GM23338 (cell line): ENCODE results near the gene CLEC18B.
"Not testable (repeated sequence)": the region's sequence is repeated elsewhere in the genome, so short reads cannot be mapped to it uniquely, and the experiment has no call there.

Experiments used
- CREB1 ChIP-seq: fragments of 250-450 bp; sonication (Bioruptor Pico); IDR thresholded peaks from 2 replicates; pipeline ENCODE4 v1.5.0; 2020; ENCODE audit warnings: low read depth, mild to moderate bottlenecking, moderate library complexity
- EZH2 ChIP-seq: fragments of 200-600 bp; sonication (generic); IDR thresholded peaks from one replicate; pipeline ENCODE4 v1.8.0; 2017; ENCODE audit warnings: antibody characterized with exemption, mild to moderate bottlenecking, low read depth; ENCODE audit not compliant: unreplicated experiment
- EZH2phosphoT487 ChIP-seq: fragments of 200-600 bp; sonication (generic); IDR thresholded peaks from one replicate; pipeline ENCODE4 v1.8.1; 2018; ENCODE audit warnings: antibody characterized with exemption; ENCODE audit not compliant: unreplicated experiment
- JUNB ChIP-seq: IDR thresholded peaks from one replicate; pipeline ENCODE4 v1.6.1; 2016; ENCODE audit warnings: antibody characterized with exemption; ENCODE audit not compliant: unreplicated experiment
- NANOG ChIP-seq: IDR thresholded peaks from 2 replicates; pipeline ENCODE4 v1.6.1; 2016; ENCODE audit warnings: antibody characterized with exemption, borderline replicate concordance
- POLR2AphosphoS5 ChIP-seq: IDR thresholded peaks from 2 replicates; pipeline ENCODE4 v1.6.1; 2016; ENCODE audit warnings: antibody characterized with exemption, low read depth
- STAT1 ChIP-seq: IDR thresholded peaks from one replicate; pipeline ENCODE4 v1.6.1; 2016; ENCODE audit warnings: antibody characterized with exemption; ENCODE audit not compliant: unreplicated experiment
- ZNF114 ChIP-seq: fragments of 250-450 bp; sonication (Bioruptor Pico); IDR thresholded peaks from 2 replicates; pipeline ENCODE4 v1.5.0; 2020; ENCODE audit warnings: mild to moderate bottlenecking, moderate library complexity
- ZNF331 ChIP-seq: fragments of 250-450 bp; sonication (Bioruptor Pico); IDR thresholded peaks from 2 replicates; pipeline ENCODE4 v1.5.0; 2020; ENCODE audit warnings: low read depth, mild to moderate bottlenecking, moderate library complexity
- TF ChIP-seq, protein P1 (sequence below), 2 experiments: fragments of 200-600 bp in 1 of 2; sonication (generic) in 1 of 2; conservative IDR thresholded peaks; 2 replicates each; pipeline versions ENCODE4 v1.5.1 to v1.6.1; 2016 to 2017; ENCODE audit warnings: antibody characterized with exemption in 2 of 2, low read depth in 2 of 2, mild to moderate bottlenecking in 2 of 2, moderate library complexity in 1 of 2
- TF ChIP-seq, protein P2 (sequence below): IDR thresholded peaks from one replicate; pipeline ENCODE4 v1.6.1; 2018; ENCODE audit warnings: antibody characterized with exemption; ENCODE audit not compliant: unreplicated experiment
- TF ChIP-seq, protein P3 (sequence below): fragments of 250-450 bp; sonication (Bioruptor Pico); IDR thresholded peaks from 2 replicates; pipeline ENCODE4 v1.5.0; 2020; ENCODE audit warnings: mild to moderate bottlenecking, moderate library complexity
- TF ChIP-seq, protein P4 (sequence below): IDR thresholded peaks from 2 replicates; pipeline ENCODE4 v1.6.1; 2016; ENCODE audit warnings: antibody characterized with exemption

DNA sequence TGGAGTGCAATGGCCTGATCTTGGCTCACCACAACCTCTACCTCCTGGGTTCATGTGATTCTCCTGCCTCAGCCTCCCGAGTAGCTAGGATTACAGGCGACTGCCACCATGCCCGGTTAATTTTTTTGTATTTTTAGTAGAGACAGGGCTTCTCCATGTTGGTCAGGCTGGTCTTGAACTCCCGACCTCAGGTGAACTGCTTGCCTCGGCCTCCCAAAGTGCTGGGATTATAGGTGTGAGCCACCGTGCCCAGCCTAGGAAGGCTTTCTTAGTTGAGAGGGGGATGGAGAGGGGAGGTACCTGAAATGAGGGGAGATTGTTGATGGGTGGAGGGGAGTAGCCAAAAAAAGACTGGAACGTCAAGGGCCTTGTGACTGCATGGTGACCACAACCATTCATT lies 7.4 kb downstream of the CLEC18B start:
- TF ChIP-seq, protein P1, sequence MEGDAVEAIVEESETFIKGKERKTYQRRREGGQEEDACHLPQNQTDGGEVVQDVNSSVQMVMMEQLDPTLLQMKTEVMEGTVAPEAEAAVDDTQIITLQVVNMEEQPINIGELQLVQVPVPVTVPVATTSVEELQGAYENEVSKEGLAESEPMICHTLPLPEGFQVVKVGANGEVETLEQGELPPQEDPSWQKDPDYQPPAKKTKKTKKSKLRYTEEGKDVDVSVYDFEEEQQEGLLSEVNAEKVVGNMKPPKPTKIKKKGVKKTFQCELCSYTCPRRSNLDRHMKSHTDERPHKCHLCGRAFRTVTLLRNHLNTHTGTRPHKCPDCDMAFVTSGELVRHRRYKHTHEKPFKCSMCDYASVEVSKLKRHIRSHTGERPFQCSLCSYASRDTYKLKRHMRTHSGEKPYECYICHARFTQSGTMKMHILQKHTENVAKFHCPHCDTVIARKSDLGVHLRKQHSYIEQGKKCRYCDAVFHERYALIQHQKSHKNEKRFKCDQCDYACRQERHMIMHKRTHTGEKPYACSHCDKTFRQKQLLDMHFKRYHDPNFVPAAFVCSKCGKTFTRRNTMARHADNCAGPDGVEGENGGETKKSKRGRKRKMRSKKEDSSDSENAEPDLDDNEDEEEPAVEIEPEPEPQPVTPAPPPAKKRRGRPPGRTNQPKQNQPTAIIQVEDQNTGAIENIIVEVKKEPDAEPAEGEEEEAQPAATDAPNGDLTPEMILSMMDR (conservative IDR thresholded peaks at IDR 0.05; ENCODE audit: low read depth in 2 of 2) = not testable (repeated sequence)
- TF ChIP-seq EZH2phosphoT487; POLR2AphosphoS5; JUNB; EZH2; CREB1 (CRISPR knock-in tag); NANOG; ZNF114 (CRISPR knock-in tag); STAT1; ZNF331 (CRISPR knock-in tag): not testable (repeated sequence)
- TF ChIP-seq, protein P2, sequence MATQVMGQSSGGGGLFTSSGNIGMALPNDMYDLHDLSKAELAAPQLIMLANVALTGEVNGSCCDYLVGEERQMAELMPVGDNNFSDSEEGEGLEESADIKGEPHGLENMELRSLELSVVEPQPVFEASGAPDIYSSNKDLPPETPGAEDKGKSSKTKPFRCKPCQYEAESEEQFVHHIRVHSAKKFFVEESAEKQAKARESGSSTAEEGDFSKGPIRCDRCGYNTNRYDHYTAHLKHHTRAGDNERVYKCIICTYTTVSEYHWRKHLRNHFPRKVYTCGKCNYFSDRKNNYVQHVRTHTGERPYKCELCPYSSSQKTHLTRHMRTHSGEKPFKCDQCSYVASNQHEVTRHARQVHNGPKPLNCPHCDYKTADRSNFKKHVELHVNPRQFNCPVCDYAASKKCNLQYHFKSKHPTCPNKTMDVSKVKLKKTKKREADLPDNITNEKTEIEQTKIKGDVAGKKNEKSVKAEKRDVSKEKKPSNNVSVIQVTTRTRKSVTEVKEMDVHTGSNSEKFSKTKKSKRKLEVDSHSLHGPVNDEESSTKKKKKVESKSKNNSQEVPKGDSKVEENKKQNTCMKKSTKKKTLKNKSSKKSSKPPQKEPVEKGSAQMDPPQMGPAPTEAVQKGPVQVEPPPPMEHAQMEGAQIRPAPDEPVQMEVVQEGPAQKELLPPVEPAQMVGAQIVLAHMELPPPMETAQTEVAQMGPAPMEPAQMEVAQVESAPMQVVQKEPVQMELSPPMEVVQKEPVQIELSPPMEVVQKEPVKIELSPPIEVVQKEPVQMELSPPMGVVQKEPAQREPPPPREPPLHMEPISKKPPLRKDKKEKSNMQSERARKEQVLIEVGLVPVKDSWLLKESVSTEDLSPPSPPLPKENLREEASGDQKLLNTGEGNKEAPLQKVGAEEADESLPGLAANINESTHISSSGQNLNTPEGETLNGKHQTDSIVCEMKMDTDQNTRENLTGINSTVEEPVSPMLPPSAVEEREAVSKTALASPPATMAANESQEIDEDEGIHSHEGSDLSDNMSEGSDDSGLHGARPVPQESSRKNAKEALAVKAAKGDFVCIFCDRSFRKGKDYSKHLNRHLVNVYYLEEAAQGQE = not testable (repeated sequence)
- TF ChIP-seq, protein P3, sequence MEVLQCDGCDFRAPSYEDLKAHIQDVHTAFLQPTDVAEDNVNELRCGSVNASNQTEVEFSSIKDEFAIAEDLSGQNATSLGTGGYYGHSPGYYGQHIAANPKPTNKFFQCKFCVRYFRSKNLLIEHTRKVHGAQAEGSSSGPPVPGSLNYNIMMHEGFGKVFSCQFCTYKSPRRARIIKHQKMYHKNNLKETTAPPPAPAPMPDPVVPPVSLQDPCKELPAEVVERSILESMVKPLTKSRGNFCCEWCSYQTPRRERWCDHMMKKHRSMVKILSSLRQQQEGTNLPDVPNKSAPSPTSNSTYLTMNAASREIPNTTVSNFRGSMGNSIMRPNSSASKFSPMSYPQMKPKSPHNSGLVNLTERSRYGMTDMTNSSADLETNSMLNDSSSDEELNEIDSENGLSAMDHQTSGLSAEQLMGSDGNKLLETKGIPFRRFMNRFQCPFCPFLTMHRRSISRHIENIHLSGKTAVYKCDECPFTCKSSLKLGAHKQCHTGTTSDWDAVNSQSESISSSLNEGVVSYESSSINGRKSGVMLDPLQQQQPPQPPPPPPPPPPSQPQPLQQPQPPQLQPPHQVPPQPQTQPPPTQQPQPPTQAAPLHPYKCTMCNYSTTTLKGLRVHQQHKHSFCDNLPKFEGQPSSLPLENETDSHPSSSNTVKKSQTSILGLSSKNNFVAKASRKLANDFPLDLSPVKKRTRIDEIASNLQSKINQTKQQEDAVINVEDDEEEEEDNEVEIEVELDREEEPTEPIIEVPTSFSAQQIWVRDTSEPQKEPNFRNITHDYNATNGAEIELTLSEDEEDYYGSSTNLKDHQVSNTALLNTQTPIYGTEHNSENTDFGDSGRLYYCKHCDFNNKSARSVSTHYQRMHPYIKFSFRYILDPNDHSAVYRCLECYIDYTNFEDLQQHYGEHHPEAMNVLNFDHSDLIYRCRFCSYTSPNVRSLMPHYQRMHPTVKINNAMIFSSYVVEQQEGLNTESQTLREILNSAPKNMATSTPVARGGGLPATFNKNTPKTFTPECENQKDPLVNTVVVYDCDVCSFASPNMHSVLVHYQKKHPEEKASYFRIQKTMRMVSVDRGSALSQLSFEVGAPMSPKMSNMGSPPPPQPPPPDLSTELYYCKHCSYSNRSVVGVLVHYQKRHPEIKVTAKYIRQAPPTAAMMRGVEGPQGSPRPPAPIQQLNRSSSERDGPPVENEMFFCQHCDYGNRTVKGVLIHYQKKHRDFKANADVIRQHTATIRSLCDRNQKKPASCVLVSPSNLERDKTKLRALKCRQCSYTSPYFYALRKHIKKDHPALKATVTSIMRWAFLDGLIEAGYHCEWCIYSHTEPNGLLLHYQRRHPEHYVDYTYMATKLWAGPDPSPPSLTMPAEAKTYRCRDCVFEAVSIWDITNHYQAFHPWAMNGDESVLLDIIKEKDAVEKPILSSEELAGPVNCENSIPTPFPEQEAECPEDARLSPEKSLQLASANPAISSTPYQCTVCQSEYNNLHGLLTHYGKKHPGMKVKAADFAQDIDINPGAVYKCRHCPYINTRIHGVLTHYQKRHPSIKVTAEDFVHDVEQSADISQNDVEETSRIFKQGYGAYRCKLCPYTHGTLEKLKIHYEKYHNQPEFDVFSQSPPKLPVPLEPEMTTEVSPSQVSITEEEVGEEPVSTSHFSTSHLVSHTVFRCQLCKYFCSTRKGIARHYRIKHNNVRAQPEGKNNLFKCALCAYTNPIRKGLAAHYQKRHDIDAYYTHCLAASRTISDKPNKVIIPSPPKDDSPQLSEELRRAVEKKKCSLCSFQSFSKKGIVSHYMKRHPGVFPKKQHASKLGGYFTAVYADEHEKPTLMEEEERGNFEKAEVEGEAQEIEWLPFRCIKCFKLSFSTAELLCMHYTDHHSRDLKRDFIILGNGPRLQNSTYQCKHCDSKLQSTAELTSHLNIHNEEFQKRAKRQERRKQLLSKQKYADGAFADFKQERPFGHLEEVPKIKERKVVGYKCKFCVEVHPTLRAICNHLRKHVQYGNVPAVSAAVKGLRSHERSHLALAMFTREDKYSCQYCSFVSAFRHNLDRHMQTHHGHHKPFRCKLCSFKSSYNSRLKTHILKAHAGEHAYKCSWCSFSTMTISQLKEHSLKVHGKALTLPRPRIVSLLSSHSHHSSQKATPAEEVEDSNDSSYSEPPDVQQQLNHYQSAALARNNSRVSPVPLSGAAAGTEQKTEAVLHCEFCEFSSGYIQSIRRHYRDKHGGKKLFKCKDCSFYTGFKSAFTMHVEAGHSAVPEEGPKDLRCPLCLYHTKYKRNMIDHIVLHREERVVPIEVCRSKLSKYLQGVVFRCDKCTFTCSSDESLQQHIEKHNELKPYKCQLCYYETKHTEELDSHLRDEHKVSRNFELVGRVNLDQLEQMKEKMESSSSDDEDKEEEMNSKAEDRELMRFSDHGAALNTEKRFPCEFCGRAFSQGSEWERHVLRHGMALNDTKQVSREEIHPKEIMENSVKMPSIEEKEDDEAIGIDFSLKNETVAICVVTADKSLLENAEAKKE (CRISPR knock-in tag) = not testable (repeated sequence)
- TF ChIP-seq, protein P4, sequence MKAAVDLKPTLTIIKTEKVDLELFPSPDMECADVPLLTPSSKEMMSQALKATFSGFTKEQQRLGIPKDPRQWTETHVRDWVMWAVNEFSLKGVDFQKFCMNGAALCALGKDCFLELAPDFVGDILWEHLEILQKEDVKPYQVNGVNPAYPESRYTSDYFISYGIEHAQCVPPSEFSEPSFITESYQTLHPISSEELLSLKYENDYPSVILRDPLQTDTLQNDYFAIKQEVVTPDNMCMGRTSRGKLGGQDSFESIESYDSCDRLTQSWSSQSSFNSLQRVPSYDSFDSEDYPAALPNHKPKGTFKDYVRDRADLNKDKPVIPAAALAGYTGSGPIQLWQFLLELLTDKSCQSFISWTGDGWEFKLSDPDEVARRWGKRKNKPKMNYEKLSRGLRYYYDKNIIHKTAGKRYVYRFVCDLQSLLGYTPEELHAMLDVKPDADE = not testable (repeated sequence)
